Measurements from ENCODE around the gene POMC.

DNA sequence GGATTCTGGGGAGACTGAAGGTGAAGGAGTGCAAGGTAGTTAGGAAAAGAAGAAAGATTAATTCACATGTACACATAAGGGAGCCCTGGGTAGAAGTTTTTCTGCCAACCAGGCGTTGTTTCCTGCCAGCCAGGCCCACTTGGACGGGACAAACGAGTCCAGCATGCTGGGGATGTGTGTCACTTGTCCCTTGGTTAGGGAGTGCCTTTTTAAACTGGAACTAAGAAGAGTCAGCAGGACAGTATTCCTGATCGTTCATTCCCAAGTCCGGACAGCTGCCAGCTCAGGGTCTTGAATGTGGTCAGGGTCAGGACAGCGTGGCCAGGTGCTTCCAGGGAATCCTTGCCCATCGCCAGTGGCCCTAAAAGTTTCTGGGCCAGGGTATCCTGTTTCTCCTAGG lies 43.2 kb downstream of the POMC start:
- TF ChIP-seq, protein P1, sequence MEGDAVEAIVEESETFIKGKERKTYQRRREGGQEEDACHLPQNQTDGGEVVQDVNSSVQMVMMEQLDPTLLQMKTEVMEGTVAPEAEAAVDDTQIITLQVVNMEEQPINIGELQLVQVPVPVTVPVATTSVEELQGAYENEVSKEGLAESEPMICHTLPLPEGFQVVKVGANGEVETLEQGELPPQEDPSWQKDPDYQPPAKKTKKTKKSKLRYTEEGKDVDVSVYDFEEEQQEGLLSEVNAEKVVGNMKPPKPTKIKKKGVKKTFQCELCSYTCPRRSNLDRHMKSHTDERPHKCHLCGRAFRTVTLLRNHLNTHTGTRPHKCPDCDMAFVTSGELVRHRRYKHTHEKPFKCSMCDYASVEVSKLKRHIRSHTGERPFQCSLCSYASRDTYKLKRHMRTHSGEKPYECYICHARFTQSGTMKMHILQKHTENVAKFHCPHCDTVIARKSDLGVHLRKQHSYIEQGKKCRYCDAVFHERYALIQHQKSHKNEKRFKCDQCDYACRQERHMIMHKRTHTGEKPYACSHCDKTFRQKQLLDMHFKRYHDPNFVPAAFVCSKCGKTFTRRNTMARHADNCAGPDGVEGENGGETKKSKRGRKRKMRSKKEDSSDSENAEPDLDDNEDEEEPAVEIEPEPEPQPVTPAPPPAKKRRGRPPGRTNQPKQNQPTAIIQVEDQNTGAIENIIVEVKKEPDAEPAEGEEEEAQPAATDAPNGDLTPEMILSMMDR (IDR thresholded peaks at IDR 0.05; ENCODE audit: low read length): no peak
- TF ChIP-seq EZH2 (IDR thresholded peaks at IDR 0.05; ENCODE audit: borderline replicate concordance, low read length): no peak

Data from OCI-LY1 (cell line).